ENCODE results near the gene RBM33. TPM values are rescaled to one million over a fixed set of nuclear protein-coding genes. Genes with fewer than 3 reads are reported as not detected.

Gene RBM33
- total RNA-seq, 2 donors from 2014 or later: 82.3 to 128 TPM

DNA sequence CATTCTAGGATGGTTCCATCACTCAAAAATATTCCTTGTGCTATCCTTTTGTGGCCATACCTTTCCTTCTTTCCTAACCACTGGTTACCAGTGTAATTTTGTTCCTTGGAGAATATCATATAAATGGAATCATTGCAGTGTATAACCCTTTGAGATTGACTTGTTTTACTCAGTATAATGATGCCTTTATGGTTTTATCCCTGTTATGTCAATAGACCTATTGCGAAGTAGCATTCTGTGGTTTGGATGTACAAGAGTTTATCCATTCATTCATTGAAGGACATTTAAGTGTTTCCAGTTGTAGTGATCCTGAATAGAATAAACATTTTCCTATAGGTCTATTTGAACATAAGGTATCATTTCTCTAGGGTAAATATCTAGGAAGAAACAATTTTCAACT is 54.2 kb downstream of the RBM33 start:
- H3K27me3 Mint-ChIP-seq: no peaks in the 10 kb centered on the region
- H3K36me3 Mint-ChIP-seq: peaks cover 11% of the 10 kb centered on the region
- no peak overlapping the region for H3K27ac Mint-ChIP-seq
- DNase-seq (ENCODE audit: low spot score) (no peak), ATAC-seq (no peak)
- H3K9me3 Mint-ChIP-seq: no peaks in the 10 kb centered on the region
- peaks cover 36 to 52% of the 10 kb centered on the region in 2 donors for H3K4me1 Mint-ChIP-seq (ENCODE audit: low read depth in 2 of 2)
- H3K4me3 Mint-ChIP-seq: no peak overlapping the region

- Mint-ChIP-seq H3K9me3 (no peaks in the 10 kb centered on the region), H3K27ac (no peak overlapping the region), H3K4me3 (no peak overlapping the region), H3K27me3 (no peaks in the 10 kb centered on the region), H3K4me1 (ENCODE audit: low read depth in 2 of 2) (peaks cover 34 to 48% of the 10 kb centered on the region in 2 donors), H3K36me3 (peaks cover 11% of the 10 kb centered on the region)
- no peak for ATAC-seq
- DNase-seq (ENCODE audit: low spot score): no peak
Observed at GRCh38 chr7:155699180-155699579, 54.7 kb downstream of the RBM33 start.

GRCh38 chr7:155700847-155701246 is 56.4 kb downstream of the RBM33 start:
- no peak for DNase-seq (ENCODE audit: low spot score)
- Mint-ChIP-seq H3K4me3 (no peak overlapping the region), H3K9me3 (no peaks in the 10 kb centered on the region), H3K36me3 (peaks cover 18% of the 10 kb centered on the region), H3K27ac (no peak overlapping the region), H3K4me1 (ENCODE audit: low read depth in 2 of 2) (peaks cover 25 to 36% of the 10 kb centered on the region in 2 donors), H3K27me3 (no peaks in the 10 kb centered on the region)
- no peak for ATAC-seq

DNA sequence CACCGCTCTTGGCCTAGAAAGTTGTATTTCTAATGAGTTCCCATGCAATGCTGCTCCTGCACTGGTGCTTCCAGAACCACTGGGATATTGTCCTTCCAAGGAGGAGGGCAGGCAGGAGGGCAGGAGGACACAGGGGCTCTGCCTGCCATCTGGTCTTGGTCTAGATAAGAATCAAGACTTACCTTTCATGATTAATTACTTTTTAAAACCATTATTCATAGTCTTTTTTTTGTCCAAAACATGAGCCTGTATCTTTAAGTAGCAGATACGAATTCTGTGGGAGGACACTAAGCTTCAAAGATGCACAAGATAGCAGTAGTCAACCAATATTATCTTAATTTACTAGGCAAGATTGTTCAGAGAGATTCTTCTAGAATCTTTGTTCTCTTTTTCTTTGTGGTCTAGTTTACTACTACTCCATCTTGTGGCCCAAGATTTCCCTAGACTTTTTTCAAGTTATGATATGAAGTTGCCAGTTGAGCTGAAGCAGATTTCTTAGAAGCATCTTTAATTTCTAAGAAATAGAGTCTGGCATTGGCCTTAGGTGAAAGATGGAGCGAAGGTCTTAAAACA is 57.6 kb downstream of the RBM33 start:
- no peak for ATAC-seq
- H3K36me3 Mint-ChIP-seq: peaks cover 23% of the 10 kb centered on the region
- peak overlapping the region in 1 of 2 donors; percentile 20 for H3K27ac Mint-ChIP-seq

GRCh38 chr7:155702616-155703015 is 58.2 kb downstream of the RBM33 start:
- Mint-ChIP-seq H3K9me3 (no peaks in the 10 kb centered on the region), H3K4me1 (ENCODE audit: low read depth in 2 of 2) (peaks cover 20 to 27% of the 10 kb centered on the region in 2 donors), H3K4me3 (no peak overlapping the region), H3K27me3 (no peaks in the 10 kb centered on the region), H3K27ac (peak overlapping the region in 1 of 2 donors; percentile 20), H3K36me3 (peaks cover 23% of the 10 kb centered on the region)
- DNase-seq (ENCODE audit: low spot score) (no peak), ATAC-seq (no peak)

More for the DNA sequence above, 57.6 kb downstream of the RBM33 start:
- no peaks in the 10 kb centered on the region for H3K27me3 Mint-ChIP-seq
- DNase-seq (ENCODE audit: low spot score): no peak
- H3K4me1 Mint-ChIP-seq (ENCODE audit: low read depth in 2 of 2): peaks cover 20 to 27% of the 10 kb centered on the region in 2 donors
- H3K9me3 Mint-ChIP-seq: no peaks in the 10 kb centered on the region
- no peak overlapping the region for H3K4me3 Mint-ChIP-seq

DNA sequence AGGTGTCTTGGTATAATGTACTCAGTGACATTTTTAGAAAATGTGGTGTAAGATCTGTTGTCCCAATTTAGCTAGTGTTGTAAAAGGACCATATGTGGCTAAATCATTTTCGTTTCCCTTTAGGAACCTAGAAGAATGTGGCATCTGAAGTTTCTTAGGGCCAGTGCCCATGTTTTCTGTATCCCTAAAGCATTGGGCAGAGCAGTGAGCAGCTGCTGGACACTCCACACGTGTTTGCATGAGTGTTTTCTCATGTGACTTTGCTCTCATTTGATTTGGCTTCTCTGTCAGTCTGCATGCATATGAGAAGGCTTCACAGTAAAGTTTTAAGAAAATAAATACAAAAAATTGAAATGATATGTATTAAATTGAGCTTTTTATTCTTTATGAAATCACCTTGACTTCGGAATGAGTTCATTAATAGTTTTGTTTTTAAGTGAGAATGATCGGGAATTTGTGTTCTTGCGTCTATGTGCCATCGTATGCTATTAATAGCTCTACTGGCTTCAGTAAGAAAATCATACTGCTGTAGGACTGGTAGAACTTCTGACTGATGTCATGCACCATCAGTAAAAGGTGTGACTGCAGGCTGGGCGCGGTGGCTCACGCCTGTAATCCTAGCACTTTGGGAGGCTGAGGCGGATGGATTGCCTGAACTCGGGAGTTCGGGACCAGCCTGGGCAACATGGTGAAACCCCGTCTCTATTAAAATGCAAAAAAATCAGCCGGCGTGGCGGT is 61.3 kb downstream of the RBM33 start:
- Mint-ChIP-seq H3K27ac (no peak overlapping the region), H3K36me3 (peaks cover 23% of the 10 kb centered on the region), H3K4me3 (no peak overlapping the region), H3K4me1 (ENCODE audit: low read depth in 2 of 2) (peaks cover 8 to 14% of the 10 kb centered on the region in 2 donors), H3K9me3 (no peaks in the 10 kb centered on the region), H3K27me3 (no peaks in the 10 kb centered on the region)
- ATAC-seq (no peak), DNase-seq (ENCODE audit: low spot score) (no peak)

- ATAC-seq: no peak
- Mint-ChIP-seq H3K27ac (no peak overlapping the region), H3K36me3 (peaks cover 23% of the 10 kb centered on the region), H3K4me3 (no peak overlapping the region), H3K4me1 (ENCODE audit: low read depth in 2 of 2) (peaks cover 8 to 14% of the 10 kb centered on the region in 2 donors), H3K27me3 (no peaks in the 10 kb centered on the region), H3K9me3 (no peaks in the 10 kb centered on the region)
- no peak for DNase-seq (ENCODE audit: low spot score)
Observed at GRCh38 chr7:155706376-155706775, 61.9 kb downstream of the RBM33 start.

DNA sequence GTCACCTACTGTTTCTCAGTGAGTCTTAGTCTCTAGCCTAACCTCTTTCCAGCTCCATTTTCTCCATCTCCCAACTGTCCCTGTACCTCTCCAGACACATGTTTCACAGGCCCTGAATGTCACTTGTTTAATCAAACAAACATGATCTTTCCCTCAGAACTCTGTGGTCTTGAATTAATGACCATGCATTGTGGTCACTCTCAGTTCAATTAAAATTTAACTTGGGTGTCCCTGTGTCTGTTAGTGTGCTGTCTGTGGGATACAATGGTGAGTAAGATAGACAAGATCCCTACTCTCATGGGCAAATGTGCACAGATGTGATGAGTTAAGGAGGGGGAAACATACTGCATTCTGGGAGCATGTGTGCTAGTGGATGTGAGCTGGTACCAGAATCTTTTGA is 65.0 kb downstream of the RBM33 start:
- Mint-ChIP-seq H3K9me3 (no peaks in the 10 kb centered on the region), H3K27me3 (no peaks in the 10 kb centered on the region), H3K4me1 (ENCODE audit: low read depth in 2 of 2) (peaks cover 24% of the 10 kb centered on the region in 2 donors), H3K36me3 (peaks cover 11% of the 10 kb centered on the region), H3K4me3 (no peak overlapping the region), H3K27ac (no peak overlapping the region)
- DNase-seq (ENCODE audit: low spot score) (no peak), ATAC-seq (no peak)

DNA sequence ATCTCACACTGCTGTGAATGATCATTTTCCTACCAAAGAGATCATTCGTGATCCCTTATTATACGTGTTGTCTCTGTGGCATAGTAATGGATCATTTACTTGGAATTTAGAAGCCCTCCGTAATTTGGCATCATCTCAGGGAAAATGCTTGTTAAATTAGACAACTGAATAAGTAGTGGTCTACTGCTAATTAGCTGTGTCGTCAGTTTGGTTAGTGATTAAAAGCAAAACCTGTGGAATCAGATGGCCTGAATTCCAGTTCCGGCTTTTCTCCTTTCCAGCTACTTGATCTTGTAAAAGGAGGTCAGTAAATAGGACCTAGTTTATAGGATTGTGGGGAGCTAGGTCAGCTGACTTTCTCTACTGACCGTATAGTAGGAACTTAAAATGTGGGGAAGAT is 65.6 kb downstream of the RBM33 start:
- Mint-ChIP-seq H3K27ac (no peak overlapping the region), H3K27me3 (no peaks in the 10 kb centered on the region), H3K4me1 (ENCODE audit: low read depth in 2 of 2) (peaks cover 26 to 30% of the 10 kb centered on the region in 2 donors), H3K9me3 (no peaks in the 10 kb centered on the region), H3K36me3 (peaks cover 11% of the 10 kb centered on the region), H3K4me3 (no peak overlapping the region)
- ATAC-seq: no peak
- no peak for DNase-seq (ENCODE audit: low spot score)

GRCh38 chr7:155710530-155710929 is 66.1 kb downstream of the RBM33 start:
- no peak for DNase-seq (ENCODE audit: low spot score)
- no peak for ATAC-seq
- H3K27ac Mint-ChIP-seq: no peak overlapping the region
- H3K9me3 Mint-ChIP-seq: no peaks in the 10 kb centered on the region
- no peak overlapping the region for H3K4me3 Mint-ChIP-seq
- H3K27me3 Mint-ChIP-seq: no peaks in the 10 kb centered on the region
- peaks cover 26 to 32% of the 10 kb centered on the region in 2 donors for H3K4me1 Mint-ChIP-seq (ENCODE audit: low read depth in 2 of 2)
- H3K36me3 Mint-ChIP-seq: peaks cover 6% of the 10 kb centered on the region

- ATAC-seq: no peak
- DNase-seq (ENCODE audit: low spot score): no peak
- Mint-ChIP-seq H3K27ac (no peak overlapping the region), H3K9me3 (no peaks in the 10 kb centered on the region), H3K4me1 (ENCODE audit: low read depth in 2 of 2) (peaks cover 26 to 32% of the 10 kb centered on the region in 2 donors), H3K4me3 (no peak overlapping the region), H3K27me3 (no peaks in the 10 kb centered on the region), H3K36me3 (peaks cover 5% of the 10 kb centered on the region)
Observed at GRCh38 chr7:155711081-155711480, 66.6 kb downstream of the RBM33 start.

- Mint-ChIP-seq H3K9me3 (no peaks in the 10 kb centered on the region), H3K4me3 (no peak overlapping the region), H3K4me1 (ENCODE audit: low read depth in 2 of 2) (peaks cover 26 to 29% of the 10 kb centered on the region in 2 donors), H3K27ac (peak overlapping the region; percentile 19 to 29), H3K27me3 (no peaks in the 10 kb centered on the region), H3K36me3 (no peaks in the 10 kb centered on the region)
- DNase-seq (ENCODE audit: low spot score): no peak
- ATAC-seq: no peak
Observed at GRCh38 chr7:155713384-155713783, 68.9 kb downstream of the RBM33 start.

DNA sequence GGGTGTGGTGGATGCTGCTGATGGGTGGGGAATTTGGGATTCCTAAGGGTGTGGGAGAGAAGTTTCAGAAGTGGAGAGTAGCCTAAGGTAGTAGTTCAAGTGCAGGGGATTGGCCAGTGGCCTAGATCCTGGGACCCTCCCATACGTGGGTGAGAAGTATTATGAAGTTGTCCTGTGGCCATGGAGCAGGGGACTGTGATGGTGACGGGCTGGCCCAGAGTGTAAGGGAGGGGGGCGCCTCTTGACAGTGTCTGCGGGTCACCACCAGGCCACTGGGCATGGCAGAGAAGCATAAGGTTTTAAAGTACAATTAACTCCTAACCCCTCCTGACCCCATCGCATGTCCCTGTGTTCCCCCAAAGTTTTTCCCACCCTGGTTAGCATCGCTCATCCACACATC is 70.2 kb downstream of the RBM33 start:
- Mint-ChIP-seq H3K27me3 (no peaks in the 10 kb centered on the region), H3K4me3 (no peak overlapping the region), H3K36me3 (no peaks in the 10 kb centered on the region), H3K9me3 (no peaks in the 10 kb centered on the region), H3K27ac (peak overlapping the region in 1 of 2 donors; percentile 20), H3K4me1 (ENCODE audit: low read depth in 2 of 2) (peaks cover 26 to 32% of the 10 kb centered on the region in 2 donors)
- no peak for DNase-seq (ENCODE audit: low spot score)
- ATAC-seq: peak in 1 of 2 donors; percentile 59

- peaks cover 27 to 35% of the 10 kb centered on the region in 2 donors for H3K4me1 Mint-ChIP-seq (ENCODE audit: low read depth in 2 of 2)
Observed at GRCh38 chr7:155715111-155715805, 70.8 kb downstream of the RBM33 start.

More at GRCh38 chr7:155715111-155715805, 70.8 kb downstream of the RBM33 start:
- Mint-ChIP-seq H3K9me3 (no peaks in the 10 kb centered on the region), H3K27me3 (no peaks in the 10 kb centered on the region), H3K36me3 (no peaks in the 10 kb centered on the region), H3K4me3 (no peak overlapping the region), H3K27ac (no peak overlapping the region)
- DNase-seq (ENCODE audit: low spot score) (no peak), ATAC-seq (no peak)
